ENCODE results near the gene PDHX.

Gene PDHX

GRCh38 chr11:35045236-35045820, 128.9 kb downstream of the PDHX start:
- peaks cover 43 to 63% of the 10 kb centered on the region in 2 experiments for H3K4me1 ChIP-seq (ENCODE audit: control insufficient read depth in 1 of 2, insufficient read depth in 1 of 2, low read depth in 1 of 2, low read length in 1 of 2)
- no peak overlapping the region for H3K4me3 ChIP-seq (ENCODE audit: low read depth in 1 of 2, low read length in 1 of 2)
- TF ChIP-seq CTCF (IDR thresholded peaks at IDR 0.05) = no peak
- H3K27me3 ChIP-seq = no peaks in the 10 kb centered on the region
- H3K36me3 ChIP-seq = no peaks in the 10 kb centered on the region
- H3K27ac ChIP-seq = peak overlapping the region; percentile 53
- H3K9me3 ChIP-seq = no peaks in the 10 kb centered on the region

All from neutrophil (primary cell).